HG03571 (cell line): ENCODE results near the gene EME1.

ENCODE experiments used
- ATAC-seq: cut with Tn5 transposase; IDR thresholded peaks from one replicate; pipeline ENCODE4 v1.9.1; 2021; ENCODE audit not compliant: unreplicated experiment

Gene EME1

GRCh38 chr17:50347117-50347893 lies 25.7 kb upstream of the EME1 start:
- ATAC-seq = no peak

- no peak for ATAC-seq
Measured at GRCh38 chr17:50347894-50348291, 25.1 kb upstream of the EME1 start.

- no peak for ATAC-seq
Measured at GRCh38 chr17:50348522-50349242, 24.3 kb upstream of the EME1 start.

GRCh38 chr17:50349243-50349600 lies 23.8 kb upstream of the EME1 start:
- ATAC-seq = no peak

- no peak for ATAC-seq
Measured at GRCh38 chr17:50350733-50351132, 22.3 kb upstream of the EME1 start.

GRCh38 chr17:50352072-50352692 lies 20.8 kb upstream of the EME1 start:
- ATAC-seq = no peak

- no peak for ATAC-seq
Measured at GRCh38 chr17:50352693-50353599, 20.1 kb upstream of the EME1 start.

- no peak for ATAC-seq
Measured at GRCh38 chr17:50353600-50354195, 19.3 kb upstream of the EME1 start.

GRCh38 chr17:50354198-50354597 lies 18.8 kb upstream of the EME1 start:
- no peak for ATAC-seq

GRCh38 chr17:50354776-50355175 lies 18.3 kb upstream of the EME1 start:
- no peak for ATAC-seq

GRCh38 chr17:50355336-50355700 lies 17.7 kb upstream of the EME1 start:
- no peak for ATAC-seq

- ATAC-seq = no peak
Measured at GRCh38 chr17:50355701-50356341, 17.2 kb upstream of the EME1 start.

GRCh38 chr17:50356418-50356817 lies 16.6 kb upstream of the EME1 start:
- ATAC-seq = no peak

- no peak for ATAC-seq
Measured at GRCh38 chr17:50356892-50357510, 16.0 kb upstream of the EME1 start.

- ATAC-seq = no peak
Measured at GRCh38 chr17:50358177-50358576, 14.9 kb upstream of the EME1 start.

GRCh38 chr17:50359005-50359699 lies 13.9 kb upstream of the EME1 start:
- no peak for ATAC-seq

GRCh38 chr17:50359998-50360461 lies 13.0 kb upstream of the EME1 start:
- no peak for ATAC-seq

- ATAC-seq = no peak
Measured at GRCh38 chr17:50360486-50361115, 12.4 kb upstream of the EME1 start.
